RPMI7951 (cell line): ENCODE data around the gene TYMS. TPM values are rescaled to one million over a fixed set of nuclear protein-coding genes. Genes with fewer than 3 reads are reported as not detected.
A peak's percentile ranks its signal among the peaks of the same experiment; 100 is the strongest.

Source experiments
- DNase-seq: peaks from one replicate; pipeline ENCODE4 v3.0.0-alpha.2; 2012; ENCODE audit warnings: low read depth
- total RNA-seq: library from RNA; depleted of rRNA; stranded (reverse); fragments of >200 nt; shearing (Covaris generic); gene quantifications from 2 replicates; pipeline ENCODE4 v1.2.3, GENCODE V29; 2014

The TYMS gene
- total RNA-seq, 1 experiment from 2014 or later, result 54.4 TPM

GRCh38 chr18:644395-645004 is 13.0 kb upstream of the TYMS start:
- peak; percentile 58 for DNase-seq

- DNase-seq, result no peak
Measured at GRCh38 chr18:647304-647703, 10.1 kb upstream of the TYMS start.

- peak; percentile 17 for DNase-seq
Measured at GRCh38 chr18:649341-649740, 8.1 kb upstream of the TYMS start.

- no peak for DNase-seq
Measured at GRCh38 chr18:650428-650858, 7.0 kb upstream of the TYMS start.

- DNase-seq, result peak; percentile 72
Measured at GRCh38 chr18:652131-652530, 5.3 kb upstream of the TYMS start.

GRCh38 chr18:653512-653911 is 3.9 kb upstream of the TYMS start:
- no peak for DNase-seq

GRCh38 chr18:654601-655000 is 2.9 kb upstream of the TYMS start:
- no peak for DNase-seq

GRCh38 chr18:655445-655844 is 2.0 kb upstream of the TYMS start:
- no peak for DNase-seq

- peak; percentile 89 for DNase-seq
Measured at GRCh38 chr18:658001-658946, 821 bp downstream of the TYMS start.

GRCh38 chr18:658947-659533 is 1.6 kb downstream of the TYMS start:
- no peak for DNase-seq

- no peak for DNase-seq
Measured at GRCh38 chr18:659597-659996, 2.1 kb downstream of the TYMS start.

- DNase-seq, result no peak
Measured at GRCh38 chr18:662197-662596, 4.7 kb downstream of the TYMS start.

- no peak for DNase-seq
Measured at GRCh38 chr18:666177-666576, 8.7 kb downstream of the TYMS start.

GRCh38 chr18:666628-667027 is 9.2 kb downstream of the TYMS start:
- DNase-seq, result no peak

GRCh38 chr18:668260-668659 is 10.8 kb downstream of the TYMS start:
- no peak for DNase-seq

- DNase-seq, result no peak
Measured at GRCh38 chr18:669077-669476, 11.6 kb downstream of the TYMS start.

GRCh38 chr18:670522-670921 is 13.1 kb downstream of the TYMS start:
- DNase-seq, result no peak

GRCh38 chr18:671405-671804 is 14.0 kb downstream of the TYMS start:
- no peak for DNase-seq

- DNase-seq, result no peak
Measured at GRCh38 chr18:673317-673716, 15.9 kb downstream of the TYMS start.

GRCh38 chr18:673769-674168 is 16.3 kb downstream of the TYMS start:
- DNase-seq, result no peak

- DNase-seq, result no peak
Measured at GRCh38 chr18:675307-675706, 17.9 kb downstream of the TYMS start.

GRCh38 chr18:676069-676468 is 18.6 kb downstream of the TYMS start:
- no peak for DNase-seq

GRCh38 chr18:676736-677135 is 19.3 kb downstream of the TYMS start:
- no peak for DNase-seq
